UCSD-AML1 (cell line): ENCODE data around the gene IDS.
A peak's percentile ranks its signal among the peaks of the same experiment; 100 is the strongest.
"Not testable (repeated sequence)": the region's sequence is repeated elsewhere in the genome, so short reads cannot be mapped to it uniquely, and the experiment has no call there.

ENCODE experiments used
- DNase-seq: peaks from one replicate; lab custom pipeline; 2025; ENCODE audit not compliant: unreplicated experiment; lab: John Stamatoyannopoulos, UW

IDS gene

GRCh38 chrX:149504915-149505651 is at the start of gene IDS:
IDS (minus strand) TSS chrX:149505306; CDS start chrX:149505137, 169 bp downstream.
- peak; percentile 86 for DNase-seq

GRCh38 chrX:149551939-149552248 is 46.8 kb upstream of the IDS start:
- DNase-seq = not testable (repeated sequence)

GRCh38 chrX:149551245-149551938 is 46.3 kb upstream of the IDS start:
- not testable (repeated sequence) for DNase-seq

- not testable (repeated sequence) for DNase-seq
Measured at GRCh38 chrX:149550454-149550853, 45.3 kb upstream of the IDS start.

GRCh38 chrX:149549701-149550100 is 44.6 kb upstream of the IDS start, which contains the start of gene HSFX3:
HSFX3 (minus strand) TSS chrX:149549924; CDS start chrX:149549852, 72 bp downstream.
- not testable (repeated sequence) for DNase-seq

GRCh38 chrX:149547782-149548181 is 42.7 kb upstream of the IDS start:
- DNase-seq = not testable (repeated sequence)

GRCh38 chrX:149546962-149547361 is 41.9 kb upstream of the IDS start:
- not testable (repeated sequence) for DNase-seq

GRCh38 chrX:149545545-149546543 is 40.7 kb upstream of the IDS start:
- DNase-seq = peak; percentile 28

- no peak for DNase-seq
Measured at GRCh38 chrX:149541521-149542047, 36.5 kb upstream of the IDS start.

GRCh38 chrX:149540621-149541520 is 35.8 kb upstream of the IDS start, which contains the start of gene EOLA1:
EOLA1 (plus strand) TSS chrX:149541012; CDS start chrX:149545631, 4,619 bp downstream.
- DNase-seq = peak; percentile 92

GRCh38 chrX:149540131-149540620 is 35.1 kb upstream of the IDS start:
- peak; percentile 92 for DNase-seq

GRCh38 chrX:149539283-149540130 is 34.4 kb upstream of the IDS start:
- peak; percentile 90 for DNase-seq

GRCh38 chrX:149537474-149537873 is 32.4 kb upstream of the IDS start:
- DNase-seq = not testable (repeated sequence)

GRCh38 chrX:149534926-149535602 is 30.0 kb upstream of the IDS start:
- not testable (repeated sequence) for DNase-seq

GRCh38 chrX:149533999-149534398 is 28.9 kb upstream of the IDS start:
- DNase-seq = not testable (repeated sequence)

GRCh38 chrX:149532868-149533267 is 27.8 kb upstream of the IDS start:
- DNase-seq = not testable (repeated sequence)

GRCh38 chrX:149531599-149531998 is 26.5 kb upstream of the IDS start:
- no peak for DNase-seq

- no peak for DNase-seq
Measured at GRCh38 chrX:149528381-149528780, 23.3 kb upstream of the IDS start.
